Activated CD4-positive, CD25-positive, alpha-beta regulatory T cell treated with anti-CD3 and anti-CD28 coated beads, Interleukin-2, amount 50 U/mL, for 24 hours (primary cell): ENCODE results near the gene STAC2.

Experiments used
- ATAC-seq, 2 donors: fragments of 150-1000 bp; cut with Tn5 transposase; one replicate each; pipeline ENCODE4 v1.10.0; 2021; ENCODE audit warnings: mild to moderate bottlenecking in 1 of 2, moderate library complexity in 1 of 2

STAC2 gene

GRCh38 chr17:39231591-39232551 is 6.1 kb upstream of the STAC2 start:
- ATAC-seq = peak; percentile 76 to 81

- ATAC-seq = no peak
These were observed 5.4 kb upstream of the STAC2 start for GRCh38 chr17:39231091-39231561.

DNA sequence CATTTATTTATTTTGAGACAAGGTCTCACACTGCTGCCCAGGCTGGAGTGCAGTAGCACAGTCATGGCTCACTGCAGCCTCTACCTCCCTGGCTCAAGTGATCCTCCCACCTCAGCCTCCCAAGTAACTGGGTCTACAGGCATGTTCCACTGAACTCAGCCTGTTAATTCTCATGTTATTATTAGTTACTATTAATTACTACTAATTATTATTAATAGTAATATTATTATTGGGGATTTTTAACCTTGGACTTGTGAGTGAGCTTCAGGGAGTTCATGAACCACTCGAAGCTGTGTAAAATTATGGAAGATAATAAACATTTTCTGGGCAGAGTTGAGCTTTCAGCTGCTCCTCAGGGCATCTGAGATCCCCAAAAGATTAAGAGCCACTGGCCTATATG is 4.6 kb upstream of the STAC2 start:
- no peak for ATAC-seq

- ATAC-seq = no peak
These were observed 3.6 kb upstream of the STAC2 start for GRCh38 chr17:39229274-39229913.

GRCh38 chr17:39227364-39227919 is 1.7 kb upstream of the STAC2 start:
- ATAC-seq = no peak

- ATAC-seq = peak; percentile 62 to 65
These were observed 376 bp upstream of the STAC2 start for GRCh38 chr17:39225959-39226683.

DNA sequence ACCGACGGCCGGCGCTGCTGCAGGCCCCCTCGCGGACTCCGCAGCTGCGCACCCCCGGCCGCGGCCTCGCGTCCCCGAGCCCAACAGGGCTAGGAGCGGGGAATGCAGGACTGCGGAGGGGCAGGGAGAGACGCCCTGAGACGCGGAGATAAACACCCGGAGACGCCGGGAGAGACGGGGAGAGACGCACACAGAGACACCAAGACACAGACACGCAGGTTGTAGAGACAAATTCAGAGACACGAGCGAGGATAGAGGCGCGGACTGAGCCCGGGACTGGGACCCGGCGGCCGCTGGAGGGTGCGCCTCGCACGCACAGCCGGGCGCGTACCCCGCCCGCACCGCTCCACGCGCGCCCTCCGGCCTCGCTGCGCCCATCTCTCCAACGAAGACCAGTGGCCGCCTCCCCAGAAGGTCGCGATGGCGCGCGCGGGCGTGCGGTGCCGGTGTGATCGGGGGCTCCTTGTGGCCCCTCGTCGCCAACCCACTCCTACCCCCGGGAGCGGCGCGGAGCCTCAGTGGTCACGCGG is 902 bp downstream of the STAC2 start:
- peak; percentile 14 to 24 for ATAC-seq

DNA sequence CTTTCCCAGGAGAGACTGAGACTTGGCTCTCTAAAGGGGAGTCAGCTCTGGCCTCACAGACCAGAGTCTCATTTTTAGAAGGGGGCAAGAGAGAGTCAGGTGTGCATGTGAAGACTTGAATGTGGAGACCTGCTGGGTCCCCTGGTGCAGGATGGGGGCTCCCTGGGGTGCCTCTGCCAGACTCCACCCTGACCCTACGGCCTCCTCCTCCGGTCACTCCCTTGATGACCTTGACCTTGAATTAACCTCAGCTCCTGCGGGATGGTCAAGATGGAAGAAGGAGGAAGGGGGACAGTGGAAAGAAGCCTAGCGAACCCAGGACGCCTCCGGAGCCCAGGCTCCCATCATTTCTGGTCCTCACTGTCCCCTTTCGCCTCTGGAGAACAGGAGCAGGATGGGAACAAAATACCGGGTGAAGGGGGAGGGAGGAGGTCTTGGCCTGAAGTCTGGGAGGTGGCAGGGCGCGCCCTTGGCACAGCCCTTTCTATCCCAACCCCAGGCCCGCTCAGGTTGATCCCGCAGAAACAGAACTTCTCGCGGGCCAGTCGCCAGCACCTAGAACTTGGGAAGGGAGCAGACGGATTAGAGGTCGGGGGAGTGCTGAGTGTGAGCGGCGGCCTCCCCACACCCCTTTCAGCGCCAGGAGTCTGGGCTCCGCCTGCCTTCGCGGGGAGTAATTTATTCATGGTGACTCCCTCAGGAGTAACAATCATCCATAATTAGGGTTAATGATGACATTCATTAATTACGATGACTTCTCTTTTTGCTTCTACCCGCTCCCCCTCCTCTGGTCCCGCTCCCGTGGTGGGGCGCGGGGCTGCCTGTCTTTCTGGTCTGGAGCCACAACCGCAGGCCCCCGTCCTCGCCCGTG is 1.6 kb downstream of the STAC2 start:
- ATAC-seq = no peak

- no peak for ATAC-seq
These were observed 2.6 kb downstream of the STAC2 start for GRCh38 chr17:39222866-39223834.

DNA sequence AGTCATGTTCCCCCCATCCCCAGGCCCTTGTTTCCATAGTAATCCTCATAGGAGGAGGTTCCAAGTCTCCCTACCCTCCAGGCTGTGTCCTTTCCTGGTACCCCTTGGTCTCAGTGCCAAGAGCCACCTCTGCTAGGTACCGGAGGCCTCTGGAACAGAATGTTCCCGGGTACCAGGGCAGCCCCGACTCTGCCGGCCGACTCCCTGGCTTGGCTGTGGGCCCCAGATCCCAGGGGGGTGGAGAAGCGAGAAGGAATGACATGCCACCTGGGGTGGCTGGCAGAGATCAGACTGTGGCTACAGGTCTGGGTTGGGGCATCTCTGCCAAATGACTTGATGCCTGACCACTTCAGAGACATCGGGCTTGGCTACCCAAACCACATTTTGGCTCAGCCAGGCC is 3.6 kb downstream of the STAC2 start:
- no peak for ATAC-seq

- ATAC-seq = no peak
These were observed 4.2 kb downstream of the STAC2 start for GRCh38 chr17:39221572-39221971.

DNA sequence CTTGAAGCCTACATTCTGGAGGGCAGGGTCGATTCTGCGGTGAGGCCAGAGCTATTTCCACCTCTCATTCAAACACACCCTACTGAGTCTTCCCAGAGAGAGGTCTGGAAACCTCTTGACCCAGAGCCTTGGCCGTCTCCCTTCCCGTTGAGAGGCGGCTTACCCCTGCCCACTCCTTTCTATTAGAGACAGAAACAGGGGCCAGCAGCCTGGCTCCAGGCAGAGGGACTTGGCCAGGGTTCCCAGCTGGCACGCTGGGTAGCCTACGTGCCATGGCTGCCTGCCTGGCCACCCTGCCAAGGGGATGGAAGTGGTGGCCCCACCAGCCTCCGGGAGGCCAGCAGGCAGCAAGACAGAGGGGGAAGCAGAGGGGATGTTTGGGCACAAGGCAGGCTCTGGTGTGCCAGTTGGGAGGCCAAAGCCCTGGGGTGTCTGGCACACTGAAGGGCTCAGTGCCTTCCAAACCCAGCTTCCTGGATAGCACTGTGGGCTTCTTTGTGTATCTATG is 6.0 kb downstream of the STAC2 start:
- ATAC-seq = no peak

GRCh38 chr17:39218906-39219305 is 6.8 kb downstream of the STAC2 start:
- no peak for ATAC-seq

DNA sequence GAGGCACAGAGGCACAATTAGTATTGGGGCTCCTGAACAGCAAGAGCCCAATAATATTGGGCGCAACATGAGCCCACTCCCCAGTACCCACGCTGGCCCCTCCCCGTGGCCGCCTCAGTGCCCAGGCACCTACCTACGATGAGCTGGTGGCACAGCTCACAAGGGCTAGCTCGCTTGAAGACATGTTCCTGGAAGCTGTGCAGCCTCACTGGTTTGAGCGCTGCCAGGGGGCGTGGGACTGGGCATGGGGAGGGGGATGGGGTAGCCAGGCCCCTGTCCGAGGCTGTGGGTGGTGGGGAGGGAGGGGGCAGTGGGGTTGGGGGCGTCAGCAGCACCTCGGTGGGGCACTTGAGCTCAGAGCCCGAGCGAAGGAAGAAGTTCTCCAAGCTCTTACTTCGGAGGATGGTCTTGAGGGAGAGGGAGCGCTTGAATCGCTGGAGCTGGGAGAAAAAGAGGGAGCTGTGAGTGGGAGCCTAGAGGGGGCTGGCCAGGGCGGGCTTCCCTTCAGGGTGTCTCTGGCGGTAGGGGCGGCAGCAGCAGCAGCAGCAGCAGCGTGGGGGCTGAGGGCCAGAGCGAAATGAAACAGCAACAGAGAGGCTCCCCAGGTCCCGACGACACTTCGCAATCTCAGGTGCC is 7.9 kb downstream of the STAC2 start:
- ATAC-seq = no peak

- ATAC-seq = no peak
These were observed 11.9 kb downstream of the STAC2 start for GRCh38 chr17:39213852-39214251.

GRCh38 chr17:39212841-39213480 is 12.8 kb downstream of the STAC2 start:
- no peak for ATAC-seq

DNA sequence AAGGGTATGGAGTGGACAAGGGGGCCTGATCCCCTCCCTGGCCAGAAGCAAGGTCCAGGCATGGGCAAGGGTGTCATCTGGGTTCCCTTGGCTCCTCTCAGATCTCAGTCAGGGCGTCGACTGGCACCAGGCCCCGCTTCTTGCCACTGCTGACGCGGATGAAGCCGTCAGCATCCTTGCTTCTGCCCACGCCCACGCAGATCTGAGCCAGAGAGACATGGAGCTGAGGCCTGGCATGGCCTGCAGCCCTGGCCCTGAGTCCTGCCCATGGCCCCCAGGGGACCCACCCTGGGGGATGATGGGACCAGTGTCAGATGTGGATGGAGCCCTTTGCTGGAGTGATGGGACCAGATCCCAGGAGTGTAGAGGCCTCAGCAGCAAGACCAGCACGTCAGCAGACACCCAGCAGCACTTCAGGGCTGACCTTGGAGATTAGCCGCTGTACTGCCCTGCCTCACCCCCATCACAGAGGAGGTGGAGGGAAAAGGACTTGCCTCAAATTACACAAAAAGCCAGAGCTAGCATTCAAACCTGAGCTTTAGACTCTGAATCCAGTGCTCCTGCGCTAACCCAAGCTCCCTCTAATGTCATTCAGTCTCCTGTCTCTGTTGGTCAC is 13.4 kb downstream of the STAC2 start:
- no peak for ATAC-seq

DNA sequence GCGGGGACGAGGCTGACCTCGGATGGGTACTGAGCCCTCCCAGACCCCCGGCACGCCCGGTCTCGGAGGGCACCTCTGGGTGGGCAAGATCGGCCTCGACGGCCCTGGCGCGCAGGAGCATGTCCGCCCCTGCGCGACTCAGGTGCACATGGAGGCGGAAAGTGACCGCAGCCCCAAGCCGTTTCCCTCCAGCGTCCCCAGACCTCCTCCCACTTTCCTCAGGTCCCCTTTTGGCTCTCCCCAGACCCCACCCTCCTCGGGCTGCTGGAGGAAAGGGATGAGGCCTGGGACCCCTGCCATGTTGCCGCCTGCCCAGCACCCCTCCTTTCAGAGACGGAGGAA is 15.7 kb downstream of the STAC2 start:
- no peak for ATAC-seq
